IMR-90 (cell line): Measurements from ENCODE around the gene NMUR1. TPM values are rescaled to one million over a fixed set of nuclear protein-coding genes. Genes with fewer than 3 reads are reported as not detected.
"Not testable (repeated sequence)": the region's sequence is repeated elsewhere in the genome, so short reads cannot be mapped to it uniquely, and the experiment has no call there.

Experiments used
- ATAC-seq: fragments of 200-7000 bp; cut with Tn5 transposase; 2 replicates; pipeline ENCODE4 v1.9.1; 2020; ENCODE audit warnings: low read depth, mild to moderate bottlenecking, moderate library complexity
- BruUV-seq: library from RNA; stranded (reverse); fragments of 400-500 nt; replicated peaks from 2 replicates; lab custom pipeline; 2021; lab: Mats Ljungman, UMichigan
- CTCF ChIA-PET: fragments of 300-600 bp; formaldehyde crosslinking; extraction: SDS; loops from one replicate; lab custom pipeline; 2021; ENCODE audit warnings: antibody characterized with exemption; lab: Yijun Ruan, JAX
- POLR2A ChIA-PET: fragments of 300-600 bp; sonication (Branson Sonifier 250); formaldehyde crosslinking; loops from one replicate; lab custom pipeline; 2022; ENCODE audit warnings: antibody characterized with exemption; ENCODE audit not compliant: unreplicated experiment; lab: Charles Lee
- DNase-seq: peaks from one replicate; pipeline ENCODE4 v3.0.0; 2013
- H2AFZ ChIP-seq: replicated peaks from 2 replicates; pipeline ENCODE3; 2013; ENCODE audit warnings: low read length, mild to moderate bottlenecking; ENCODE audit not compliant: poor library complexity
- H2AK5ac ChIP-seq: 2 replicates; pipeline ENCODE4 v1.6.1; 2013; ENCODE audit warnings: low read depth, low read length, inconsistent platforms
- H2AK9ac ChIP-seq: replicated peaks from 2 replicates; pipeline ENCODE3; 2013; ENCODE audit warnings: mild to moderate bottlenecking, low read depth, low read length, moderate library complexity; ENCODE audit not compliant: poor library complexity
- H2BK120ac ChIP-seq: 2 replicates; pipeline ENCODE4 v1.6.1; 2013; ENCODE audit warnings: low read depth, low read length, inconsistent platforms
- H2BK15ac ChIP-seq: 3 replicates; pipeline ENCODE4 v1.6.1; 2013; ENCODE audit warnings: low read depth, low read length, inconsistent platforms
- H2BK20ac ChIP-seq: 2 replicates; pipeline ENCODE4 v1.6.1; 2013; ENCODE audit warnings: low read depth, mild to moderate bottlenecking, inconsistent platforms, low read length, moderate library complexity
- H2BK5ac ChIP-seq: 2 replicates; pipeline ENCODE4 v1.6.1; 2013; ENCODE audit warnings: mild to moderate bottlenecking, low read depth, low read length, inconsistent platforms; ENCODE audit not compliant: poor library complexity, severe bottlenecking
- H3K14ac ChIP-seq: replicated peaks from 2 replicates; pipeline ENCODE4 v1.6.1; 2013; ENCODE audit warnings: low read depth, low read length, inconsistent platforms
- H3K18ac ChIP-seq: 2 replicates; pipeline ENCODE4 v1.6.1; 2013; ENCODE audit warnings: low read depth, low read length, control low read depth
- H3K23ac ChIP-seq: 2 replicates; pipeline ENCODE4 v1.6.1; 2013; ENCODE audit warnings: low read depth, low read length, inconsistent platforms
- H3K27ac ChIP-seq: 2 replicates; pipeline ENCODE4 v1.5.1; 2013; ENCODE audit warnings: mild to moderate bottlenecking, control low read depth, low read length; ENCODE audit not compliant: insufficient read depth
- H3K27me3 ChIP-seq: 2 replicates; pipeline ENCODE4 v1.6.1; 2013; ENCODE audit warnings: low read length; ENCODE audit not compliant: control insufficient read depth, insufficient read depth
- H3K36me3 ChIP-seq: 2 replicates; pipeline ENCODE4 v1.6.1; 2013; ENCODE audit warnings: low read length, mixed read lengths; ENCODE audit not compliant: control insufficient read depth, insufficient read depth
- H3K4ac ChIP-seq: 2 replicates; pipeline ENCODE4 v1.6.1; 2013; ENCODE audit warnings: low read depth, low read length, inconsistent platforms
- H3K4me1 ChIP-seq: 2 replicates; pipeline ENCODE4 v1.6.1; 2013; ENCODE audit warnings: low read length, mixed read lengths; ENCODE audit not compliant: control insufficient read depth, insufficient read depth
- H3K4me2 ChIP-seq: 2 replicates; pipeline ENCODE4 v1.6.1; 2013; ENCODE audit warnings: low read depth, mild to moderate bottlenecking, control low read depth, low read length, moderate library complexity
- H3K4me3 ChIP-seq: 2 replicates; pipeline ENCODE4 v1.5.1; 2013; ENCODE audit warnings: low read depth, mild to moderate bottlenecking, control low read depth, low read length, moderate library complexity; ENCODE audit not compliant: insufficient read depth
- H3K56ac ChIP-seq: 2 replicates; pipeline ENCODE4 v1.6.1; 2013; ENCODE audit warnings: low read length, inconsistent platforms; ENCODE audit not compliant: insufficient read depth; ENCODE audit errors: extremely low read depth
- H3K79me1 ChIP-seq, 2 experiments: 2 replicates each; pipeline ENCODE4 v1.6.1; 2013; ENCODE audit warnings: low read length in 2 of 2, inconsistent platforms in 1 of 2, low read depth in 1 of 2
- H3K9ac ChIP-seq: 2 replicates; pipeline ENCODE4 v1.6.1; 2013; ENCODE audit warnings: low read depth, low read length, control low read depth
- H3K9me1 ChIP-seq: 2 replicates; pipeline ENCODE4 v1.6.1; 2013; ENCODE audit warnings: low read length, inconsistent platforms; ENCODE audit not compliant: insufficient read depth
- H3K9me3 ChIP-seq: 2 replicates; pipeline ENCODE4 v1.6.1; 2013; ENCODE audit warnings: low read length; ENCODE audit not compliant: control insufficient read depth, insufficient read depth
- H4K20me1 ChIP-seq: 2 replicates; pipeline ENCODE4 v1.6.1; 2013; ENCODE audit warnings: low read length, inconsistent platforms; ENCODE audit not compliant: insufficient read depth
- H4K5ac ChIP-seq: 2 replicates; pipeline ENCODE4 v1.6.1; 2013; ENCODE audit warnings: mild to moderate bottlenecking, low read depth, low read length, control low read depth
- H4K8ac ChIP-seq, 2 experiments: 2 replicates each; pipeline ENCODE4 v1.6.1; 2013; ENCODE audit warnings: low read depth in 2 of 2, low read length in 2 of 2, control low read depth in 1 of 2, inconsistent platforms in 1 of 2
- H4K91ac ChIP-seq: 2 replicates; pipeline ENCODE4 v1.6.1; 2013; ENCODE audit warnings: low read depth, low read length, inconsistent platforms; ENCODE audit not compliant: insufficient read depth
- ELK1 ChIP-seq: fragments of 150-350 bp; IDR thresholded peaks from 2 replicates; pipeline ENCODE4 v1.6.1; 2016; ENCODE audit warnings: low read depth, mild to moderate bottlenecking, low read length, moderate library complexity, borderline replicate concordance
- RAD21 ChIP-seq: IDR thresholded peaks from 2 replicates; pipeline ENCODE4 v1.6.1; 2012; ENCODE audit warnings: low read length, improper control_type of control experiment
- RCOR1 ChIP-seq: IDR thresholded peaks from 2 replicates; pipeline ENCODE4 v1.6.1; 2012; ENCODE audit warnings: mild to moderate bottlenecking, low read length, improper control_type of control experiment; ENCODE audit not compliant: insufficient replicate concordance
- WGBS, 2 experiments: methylation state at CpG; one replicate each; pipeline versions ENCODE4 v1.1.5 to v1.1.7; 2013; ENCODE audit warnings: missing lambda C conversion rate in 2 of 2; ENCODE audit not compliant: insufficient read length in 1 of 2; ENCODE audit errors: extremely low coverage in 2 of 2; 5-methylcytosine and 5-hydroxymethylcytosine counted together
- dilution Hi-C: fragments of 300-500 bp; cut with HindIII; formaldehyde crosslinking; loops from one replicate; pipeline ENCODE4 v1.14.3; 2018; ENCODE audit warnings: low sequenced_read_pairs; ENCODE audit not compliant: unreplicated experiment
- in situ Hi-C: fragments of 300-500 bp; cut with MboI; formaldehyde crosslinking; loops from 3 replicates; pipeline ENCODE4 v1.14.3; 2019; ENCODE audit warnings: low sequenced_read_pairs, inconsistent platforms, mixed read lengths
- intact Hi-C: fragments of 100-400 bp; cut with micrococcal nuclease; formaldehyde crosslinking; loops from 2 replicates; pipeline ENCODE4 v1.10.0; 2022
- polyA plus RNA-seq, 3 experiments: library from polyadenylated mRNA; depleted of rRNA; stranded (reverse); fragments of >200 nt; gene quantifications; 2 replicates each; pipeline ENCODE4 v1.2.3, GENCODE V29; 2012; ENCODE audit warnings: low replicate concordance in 1 of 3
- total RNA-seq: library from RNA; depleted of rRNA; stranded (reverse); fragments of >200 nt; gene quantifications from 2 replicates; pipeline ENCODE4 v1.2.3, GENCODE V29; 2012

Gene NMUR1
- total and polyA plus RNA-seq, 2 of the 4 experiments (the other 2 are of a cell fraction) = not detected

- Histone ChIP-seq H2AFZ (no peak overlapping the region), H2AK9ac (no peak overlapping the region), H4K8ac (no peak overlapping the region), H4K5ac (no peak overlapping the region), H3K36me3 (no peaks in the 10 kb centered on the region), H3K9me1 (no peaks in the 10 kb centered on the region), H3K4me1 (no peaks in the 10 kb centered on the region), H3K27ac (no peak overlapping the region), H2AK5ac (no peak overlapping the region), H4K91ac (no peak overlapping the region), H3K56ac (no peak overlapping the region), H3K4ac (no peak overlapping the region), H3K4me2 (no peak overlapping the region), H2BK5ac (no peak overlapping the region), H3K9me3 (no peaks in the 10 kb centered on the region; the same call in 1 of the 2 replicates), H3K27me3 (peaks cover 10% of the 10 kb centered on the region; the same call in 1 of the 2 replicates), H3K14ac (no peak overlapping the region), H3K18ac (no peak overlapping the region), H3K4me3 (no peak overlapping the region), H3K79me1 (no peaks in the 10 kb centered on the region), H3K23ac (no peak overlapping the region), H4K20me1 (no peaks in the 10 kb centered on the region), H2BK20ac (no peak overlapping the region), H3K9ac (no peak overlapping the region), H2BK15ac (no peak overlapping the region), H2BK120ac (no peak overlapping the region)
- intact Hi-C loops (no loop called here), in situ Hi-C loops (no loop called here), dilution Hi-C loops (no loop called here)
- no TSS peak for BruUV-seq
- TF ChIP-seq RAD21 = no peak
- no peak for TF ChIP-seq RCOR1
- no peak for TF ChIP-seq ELK1
- 79% methylated on average over 3 of the region's 3 CpGs; no CpG with 5 or more reads in 1 of the 2 experiments for whole genome bisulfite sequencing, 2 experiments
- CTCF ChIA-PET = no interaction called here
- POLR2A ChIA-PET = no interaction called here
- ATAC-seq (no peak), DNase-seq (no peak)
These were observed 49.3 kb upstream of the NMUR1 start for GRCh38 chr2:231579560-231579959.

- in situ Hi-C loops, POLR2A ChIA-PET, H3K4me3 ChIP-seq, H3K4ac ChIP-seq, H3K18ac ChIP-seq, dilution Hi-C loops, H2AK5ac ChIP-seq, H3K4me1 ChIP-seq, H3K79me1 ChIP-seq, H3K4me2 ChIP-seq, H4K20me1 ChIP-seq, H3K14ac ChIP-seq, H3K9ac ChIP-seq, H4K91ac ChIP-seq, H2BK5ac ChIP-seq, H3K23ac ChIP-seq, H3K9me1 ChIP-seq, H2BK15ac ChIP-seq, H3K36me3 ChIP-seq, DNase-seq, H3K9me3 ChIP-seq, H3K56ac ChIP-seq, BruUV-seq, H4K5ac ChIP-seq, H2BK20ac ChIP-seq, H3K27ac ChIP-seq, intact Hi-C loops, H2AK9ac ChIP-seq, H4K8ac ChIP-seq, H2BK120ac ChIP-seq, ATAC-seq: not testable (repeated sequence)
- Histone ChIP-seq H3K27me3 (peaks cover 14% of the 10 kb centered on the region), H2AFZ (peak overlapping the region; percentile 26)
- WGBS, 2 experiments = 92% methylated on average over 2 of the region's 2 CpGs; no CpG with 5 or more reads in 1 of the 2 experiments
- CTCF ChIA-PET = interaction anchor here (0.5 kb wide), 1 partner anchor 15 kb away, joined by 3 read pairs; no protein-coding TSS in a partner anchor
These were observed 48.4 kb upstream of the NMUR1 start for GRCh38 chr2:231578655-231579054.
